ENCODE measurements around the gene FRMPD2.
"Not testable (repeated sequence)": the region's sequence is repeated elsewhere in the genome, so short reads cannot be mapped to it uniquely, and the experiment has no call there.

DNA sequence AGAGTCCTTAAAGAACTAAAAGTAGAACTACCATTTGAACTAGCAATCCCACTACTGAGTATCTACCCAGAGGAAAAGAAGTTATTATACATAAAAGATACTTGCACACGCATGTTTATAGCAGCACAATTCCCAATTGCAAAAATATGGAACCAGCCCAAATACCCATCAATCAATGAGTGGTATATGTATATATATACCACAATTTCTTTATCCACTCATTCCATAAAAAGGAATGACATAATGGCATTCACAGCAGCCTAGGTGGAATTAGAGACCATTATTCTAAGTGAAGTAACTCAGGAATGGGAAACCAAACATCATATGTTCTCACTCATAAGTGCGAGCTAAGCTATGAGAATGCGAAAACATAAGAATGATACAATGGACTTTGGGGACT, 53.5 kb downstream of the FRMPD2 start:
- TF ChIP-seq, protein P1, sequence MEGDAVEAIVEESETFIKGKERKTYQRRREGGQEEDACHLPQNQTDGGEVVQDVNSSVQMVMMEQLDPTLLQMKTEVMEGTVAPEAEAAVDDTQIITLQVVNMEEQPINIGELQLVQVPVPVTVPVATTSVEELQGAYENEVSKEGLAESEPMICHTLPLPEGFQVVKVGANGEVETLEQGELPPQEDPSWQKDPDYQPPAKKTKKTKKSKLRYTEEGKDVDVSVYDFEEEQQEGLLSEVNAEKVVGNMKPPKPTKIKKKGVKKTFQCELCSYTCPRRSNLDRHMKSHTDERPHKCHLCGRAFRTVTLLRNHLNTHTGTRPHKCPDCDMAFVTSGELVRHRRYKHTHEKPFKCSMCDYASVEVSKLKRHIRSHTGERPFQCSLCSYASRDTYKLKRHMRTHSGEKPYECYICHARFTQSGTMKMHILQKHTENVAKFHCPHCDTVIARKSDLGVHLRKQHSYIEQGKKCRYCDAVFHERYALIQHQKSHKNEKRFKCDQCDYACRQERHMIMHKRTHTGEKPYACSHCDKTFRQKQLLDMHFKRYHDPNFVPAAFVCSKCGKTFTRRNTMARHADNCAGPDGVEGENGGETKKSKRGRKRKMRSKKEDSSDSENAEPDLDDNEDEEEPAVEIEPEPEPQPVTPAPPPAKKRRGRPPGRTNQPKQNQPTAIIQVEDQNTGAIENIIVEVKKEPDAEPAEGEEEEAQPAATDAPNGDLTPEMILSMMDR (IDR thresholded peaks at IDR 0.05; ENCODE audit: poor library complexity, severe bottlenecking): not testable (repeated sequence)
- TF ChIP-seq RAD21 (conservative IDR thresholded peaks at IDR 0.05); EZH2 (IDR thresholded peaks at IDR 0.05; ENCODE audit: borderline replicate concordance, insufficient read depth, low read length, poor library complexity, severe bottlenecking); EP300 (conservative IDR thresholded peaks at IDR 0.05; ENCODE audit: poor library complexity, severe bottlenecking): not testable (repeated sequence)
